Neural crest cell (in vitro differentiated cells): Measurements from ENCODE around the gene PRKCE. TPM values are rescaled to one million over a fixed set of nuclear protein-coding genes. Genes with fewer than 3 reads are reported as not detected.

Source experiments
- DNase-seq: peaks from one replicate; pipeline ENCODE4 v3.0.0; 2021; ENCODE audit warnings: low read depth, mixed read lengths, low spot score
- H3K27ac Mint-ChIP-seq: one replicate; pipeline ENCODE4 v1.8.0; 2021; ENCODE audit warnings: mild to moderate bottlenecking, mixed read lengths; ENCODE audit not compliant: unreplicated experiment
- H3K27me3 Mint-ChIP-seq: 2 replicates; pipeline ENCODE4 v1.8.0; 2021; ENCODE audit warnings: low read depth, mild to moderate bottlenecking, mixed read lengths
- H3K36me3 Mint-ChIP-seq: 2 replicates; pipeline ENCODE4 v1.8.0; 2021; ENCODE audit warnings: low read depth, mild to moderate bottlenecking, mixed read lengths
- H3K4me1 Mint-ChIP-seq: 2 replicates; pipeline ENCODE4 v1.8.0; 2021; ENCODE audit warnings: mixed read lengths
- H3K4me3 Mint-ChIP-seq: one replicate; pipeline ENCODE4 v1.8.0; 2021; ENCODE audit warnings: mild to moderate bottlenecking, mixed read lengths
- H3K9me3 Mint-ChIP-seq: 2 replicates; pipeline ENCODE4 v1.8.0; 2021; ENCODE audit warnings: mixed read lengths
- total RNA-seq: library from RNA; stranded (reverse); gene quantifications from 2 replicates; pipeline ENCODE4 v1.2.1, GENCODE V29; 2021
- TF ChIP-seq, protein P1 (sequence below): fragments of 200-600 bp; sonication (generic); conservative IDR thresholded peaks from 2 replicates; pipeline ENCODE4 v1.5.0; 2021; ENCODE audit warnings: antibody characterized with exemption, mild to moderate bottlenecking

Gene PRKCE
- total RNA-seq, 1 donor from 2014 or later, result 15.6 TPM

- no peaks in the 10 kb centered on the region for H3K4me1 Mint-ChIP-seq
- TF ChIP-seq, protein P1, sequence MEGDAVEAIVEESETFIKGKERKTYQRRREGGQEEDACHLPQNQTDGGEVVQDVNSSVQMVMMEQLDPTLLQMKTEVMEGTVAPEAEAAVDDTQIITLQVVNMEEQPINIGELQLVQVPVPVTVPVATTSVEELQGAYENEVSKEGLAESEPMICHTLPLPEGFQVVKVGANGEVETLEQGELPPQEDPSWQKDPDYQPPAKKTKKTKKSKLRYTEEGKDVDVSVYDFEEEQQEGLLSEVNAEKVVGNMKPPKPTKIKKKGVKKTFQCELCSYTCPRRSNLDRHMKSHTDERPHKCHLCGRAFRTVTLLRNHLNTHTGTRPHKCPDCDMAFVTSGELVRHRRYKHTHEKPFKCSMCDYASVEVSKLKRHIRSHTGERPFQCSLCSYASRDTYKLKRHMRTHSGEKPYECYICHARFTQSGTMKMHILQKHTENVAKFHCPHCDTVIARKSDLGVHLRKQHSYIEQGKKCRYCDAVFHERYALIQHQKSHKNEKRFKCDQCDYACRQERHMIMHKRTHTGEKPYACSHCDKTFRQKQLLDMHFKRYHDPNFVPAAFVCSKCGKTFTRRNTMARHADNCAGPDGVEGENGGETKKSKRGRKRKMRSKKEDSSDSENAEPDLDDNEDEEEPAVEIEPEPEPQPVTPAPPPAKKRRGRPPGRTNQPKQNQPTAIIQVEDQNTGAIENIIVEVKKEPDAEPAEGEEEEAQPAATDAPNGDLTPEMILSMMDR, result no peak
- H3K36me3 Mint-ChIP-seq, result peaks cover 6% of the 10 kb centered on the region
- no peaks in the 10 kb centered on the region for H3K27me3 Mint-ChIP-seq
- DNase-seq, result no peak
- no peak overlapping the region for H3K27ac Mint-ChIP-seq
- H3K9me3 Mint-ChIP-seq, result no peaks in the 10 kb centered on the region
- H3K4me3 Mint-ChIP-seq, result no peak overlapping the region
These were observed 492.1 kb downstream of the PRKCE start for GRCh38 chr2:46143429-46144132.

GRCh38 chr2:46144133-46144800 lies 492.8 kb downstream of the PRKCE start:
- no peak for DNase-seq
- Mint-ChIP-seq H3K9me3 (no peaks in the 10 kb centered on the region), H3K36me3 (peaks cover 6% of the 10 kb centered on the region), H3K27ac (no peak overlapping the region), H3K4me1 (no peaks in the 10 kb centered on the region), H3K27me3 (no peaks in the 10 kb centered on the region), H3K4me3 (no peak overlapping the region)
- TF ChIP-seq, protein P1, result no peak

- no peaks in the 10 kb centered on the region for H3K9me3 Mint-ChIP-seq
- H3K36me3 Mint-ChIP-seq, result peaks cover 6% of the 10 kb centered on the region
- no peaks in the 10 kb centered on the region for H3K27me3 Mint-ChIP-seq
- no peaks in the 10 kb centered on the region for H3K4me1 Mint-ChIP-seq
- TF ChIP-seq, protein P1, result no peak
- no peak for DNase-seq
- no peak overlapping the region for H3K27ac Mint-ChIP-seq
- H3K4me3 Mint-ChIP-seq, result no peak overlapping the region
These were observed 493.5 kb downstream of the PRKCE start for GRCh38 chr2:46145017-46145416.

DNA sequence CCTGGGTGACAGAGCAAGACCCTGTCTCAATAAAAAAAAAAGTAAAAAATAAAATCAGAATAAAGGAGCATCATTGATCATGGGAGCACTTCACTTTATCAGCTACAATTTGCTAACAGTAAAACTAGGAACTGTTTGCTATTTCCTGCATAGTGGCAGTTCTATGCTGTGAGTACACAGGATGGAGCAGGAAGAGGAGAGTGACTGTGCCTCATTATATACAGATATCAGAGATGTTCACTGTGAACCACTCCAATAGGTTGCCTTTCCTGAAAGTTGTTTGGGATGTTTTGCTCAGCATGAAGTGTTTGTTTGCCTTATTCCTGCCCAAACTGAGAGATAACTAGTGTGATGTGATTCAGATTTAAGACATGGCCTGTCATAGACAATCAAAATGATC lies 494.4 kb downstream of the PRKCE start:
- TF ChIP-seq, protein P1, result no peak
- H3K27ac Mint-ChIP-seq, result no peak overlapping the region
- peaks cover 6% of the 10 kb centered on the region for H3K36me3 Mint-ChIP-seq
- no peak for DNase-seq
- no peak overlapping the region for H3K4me3 Mint-ChIP-seq
- no peaks in the 10 kb centered on the region for H3K9me3 Mint-ChIP-seq
- no peaks in the 10 kb centered on the region for H3K4me1 Mint-ChIP-seq
- H3K27me3 Mint-ChIP-seq, result no peaks in the 10 kb centered on the region

GRCh38 chr2:46146866-46147502 lies 495.5 kb downstream of the PRKCE start:
- Mint-ChIP-seq H3K27me3 (no peaks in the 10 kb centered on the region), H3K4me1 (no peaks in the 10 kb centered on the region), H3K9me3 (no peaks in the 10 kb centered on the region), H3K36me3 (peaks cover 6% of the 10 kb centered on the region), H3K27ac (no peak overlapping the region), H3K4me3 (no peak overlapping the region)
- TF ChIP-seq, protein P1, result no peak
- DNase-seq, result no peak
